HG03060 (cell line): ENCODE measurements around the gene ZNF479.
"Not testable (repeated sequence)": the region's sequence is repeated elsewhere in the genome, so short reads cannot be mapped to it uniquely, and the experiment has no call there.

Experiments
- ATAC-seq: cut with Tn5 transposase; IDR thresholded peaks from one replicate; pipeline ENCODE4 v1.9.1; 2021; ENCODE audit warnings: low read depth, moderate number of reproducible peaks; ENCODE audit not compliant: unreplicated experiment

The ZNF479 gene

GRCh38 chr7:57132336-57132735 is at the start of gene ZNF479:
Gene ZNF479, minus strand, starts transcription at chr7:57132436. Its CDS starts 112 bp downstream, at chr7:57132324.
- ATAC-seq, result not testable (repeated sequence)

- ATAC-seq, result no peak
These were observed 49.8 kb upstream of the ZNF479 start for GRCh38 chr7:57182031-57182430.

GRCh38 chr7:57181281-57181680 is 49.0 kb upstream of the ZNF479 start:
- ATAC-seq, result no peak

GRCh38 chr7:57179776-57180415 is 47.7 kb upstream of the ZNF479 start:
- no peak for ATAC-seq

- no peak for ATAC-seq
These were observed 46.5 kb upstream of the ZNF479 start for GRCh38 chr7:57178768-57179139.

- ATAC-seq, result no peak
These were observed 45.9 kb upstream of the ZNF479 start for GRCh38 chr7:57177856-57178767.

GRCh38 chr7:57176928-57177635 is 44.8 kb upstream of the ZNF479 start:
- no peak for ATAC-seq

GRCh38 chr7:57165285-57165899 is 33.2 kb upstream of the ZNF479 start:
- no peak for ATAC-seq

GRCh38 chr7:57120123-57120784 is 12.0 kb downstream of the ZNF479 start:
- ATAC-seq, result not testable (repeated sequence)
